Liver (tissue), 5 donors: Measurements from ENCODE around the gene C9orf153. TPM values are rescaled to one million over a fixed set of nuclear protein-coding genes. Genes with fewer than 3 reads are reported as not detected.

Experiments
- polyA plus RNA-seq, 2 donors: library from polyadenylated mRNA; stranded (reverse) in 1 of 2; unstranded in 1 of 2; fragments of 200-250 nt in 1 of 2; fragments of >200 nt in 1 of 2; fragmentation: Nextera tagmentation in 1 of 2; extraction: Ambion mirVana in 1 of 2; gene quantifications; one replicate each; pipeline versions ENCODE4 v1.2.1 to v1.2.3, GENCODE V29; 2013 to 2015
- small RNA-seq: library from RNA; depleted of rRNA; stranded (forward); fragments of <200 nt; gene quantifications from one replicate; pipeline ENCODE3, GENCODE V24; 2014
- total RNA-seq, 2 donors: library from RNA; depleted of rRNA; stranded (reverse); fragments of >200 nt; gene quantifications; one replicate each; pipeline ENCODE4 v1.2.3, GENCODE V29; 2014
- donor health status: healthy.
- donor health status: healthy.
- donor health status: healthy.

C9orf153 gene
- total and polyA plus RNA-seq, 4 donors: 0.07 to 0.67 (median 0.34) TPM

Small RNAs within 50 kb of the gene (small RNA-seq; reads per million reads assigned to genes)
- gene AL137849.1 (not detected), gene RN7SKP264 (not detected)

Other genes with a start within 250 kb of the C9orf153 start
- gene GOLM1, start 160.1 kb downstream of the C9orf153 start, total RNA-seq: 10 to 100 TPM in 1 of 2 donors, 1 to 10 TPM in 1; 9.2 to 28.5 TPM
- 10 to 100 TPM in 1 of 2 donors, 1 to 10 TPM in 1; 7.9 to 17.1 TPM for gene GOLM1, start 160.1 kb downstream of the C9orf153 start, polyA plus RNA-seq
- gene ISCA1, start 22.9 kb upstream of the C9orf153 start, total RNA-seq: 10 to 100 TPM; 26.6 to 43.2 TPM
- 10 to 100 TPM; 27.4 to 28.2 TPM for gene ISCA1, start 22.9 kb upstream of the C9orf153 start, polyA plus RNA-seq
- 10 to 100 TPM; 14.4 to 34.6 TPM for gene TUT7, start 94.8 kb upstream of the C9orf153 start, total RNA-seq
- gene TUT7, start 94.8 kb upstream of the C9orf153 start, polyA plus RNA-seq: 10 to 100 TPM; 10.7 to 17.4 TPM